ENCODE results near the gene EPAS1. TPM values are rescaled to one million over a fixed set of nuclear protein-coding genes. Genes with fewer than 3 reads are reported as not detected.

Gene EPAS1
- total RNA-seq, 1 donor from 2014 or later = 1,419 TPM

DNA sequence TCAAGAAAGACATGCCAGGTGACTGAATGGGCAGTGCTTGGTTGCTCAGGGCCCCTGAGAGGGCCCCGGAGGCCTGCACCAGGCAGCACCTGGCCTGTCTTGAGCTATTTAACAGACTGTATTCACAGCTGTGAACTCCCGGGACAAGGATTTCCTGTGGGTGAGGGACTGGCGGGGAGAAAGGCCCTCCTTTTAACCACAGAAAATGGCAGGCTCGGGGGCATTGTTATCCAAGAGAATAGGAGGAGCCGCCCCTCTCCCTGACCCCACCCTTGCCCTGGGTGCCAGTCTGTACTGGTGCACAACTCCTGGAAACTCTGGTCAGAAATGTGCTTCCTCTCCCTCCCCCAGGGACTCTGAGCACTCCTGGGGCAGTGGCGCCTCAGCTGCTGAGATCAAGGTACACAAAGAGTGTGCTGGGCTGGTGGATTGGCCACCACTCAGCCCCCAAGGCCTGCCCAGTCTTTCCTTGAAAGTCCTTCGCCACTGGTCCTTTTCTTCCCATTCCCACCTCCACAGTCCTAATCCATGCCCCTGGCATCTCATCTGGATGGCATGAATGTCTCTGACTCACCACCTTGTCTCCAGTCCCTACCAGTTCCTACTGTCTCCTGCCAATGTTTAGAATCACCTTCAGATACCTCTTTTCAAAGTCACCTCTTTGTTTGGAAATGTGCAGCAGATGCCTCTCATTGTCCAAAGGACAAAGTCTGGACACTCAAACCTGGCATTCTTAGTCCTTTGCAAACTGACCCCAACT, 19.6 kb upstream of the EPAS1 start:
- H3K4me3 ChIP-seq = no peak overlapping the region
- peaks cover 31% of the 10 kb centered on the region for H3K4me1 ChIP-seq
- intact Hi-C loops (cut with DNase I) = no loop called here
- H3K36me3 ChIP-seq = no peaks in the 10 kb centered on the region
- ATAC-seq (peak; percentile 20 to 53), DNase-seq (no peak)
- H3K27ac ChIP-seq = peak overlapping the region; percentile 61
- no peaks in the 10 kb centered on the region for H3K9me3 ChIP-seq
- H3K27me3 ChIP-seq (ENCODE audit: low read depth) = no peaks in the 10 kb centered on the region
- TF ChIP-seq CTCF (IDR thresholded peaks at IDR 0.05) = no peak

- Histone ChIP-seq H3K36me3 (no peaks in the 10 kb centered on the region), H3K4me3 (no peak overlapping the region), H3K9me3 (no peaks in the 10 kb centered on the region), H3K27ac (no peak overlapping the region), H3K27me3 (ENCODE audit: low read depth) (no peaks in the 10 kb centered on the region), H3K4me1 (peaks cover 27% of the 10 kb centered on the region)
- intact Hi-C loops (cut with DNase I) = no loop called here
- no peak for TF ChIP-seq CTCF (IDR thresholded peaks at IDR 0.05)
- DNase-seq = no peak
- no peak for ATAC-seq
These were observed 18.3 kb upstream of the EPAS1 start for GRCh38 chr2:46278952-46279351.

- Histone ChIP-seq H3K9me3 (no peaks in the 10 kb centered on the region), H3K4me3 (no peak overlapping the region), H3K36me3 (no peaks in the 10 kb centered on the region), H3K27me3 (ENCODE audit: low read depth) (no peaks in the 10 kb centered on the region), H3K4me1 (peaks cover 3% of the 10 kb centered on the region), H3K27ac (no peak overlapping the region)
- intact Hi-C loops (cut with DNase I) = no loop called here
- no peak for ATAC-seq
- DNase-seq = no peak
- no peak for TF ChIP-seq CTCF (IDR thresholded peaks at IDR 0.05)
These were observed 15.3 kb upstream of the EPAS1 start for GRCh38 chr2:46281939-46282338.

DNA sequence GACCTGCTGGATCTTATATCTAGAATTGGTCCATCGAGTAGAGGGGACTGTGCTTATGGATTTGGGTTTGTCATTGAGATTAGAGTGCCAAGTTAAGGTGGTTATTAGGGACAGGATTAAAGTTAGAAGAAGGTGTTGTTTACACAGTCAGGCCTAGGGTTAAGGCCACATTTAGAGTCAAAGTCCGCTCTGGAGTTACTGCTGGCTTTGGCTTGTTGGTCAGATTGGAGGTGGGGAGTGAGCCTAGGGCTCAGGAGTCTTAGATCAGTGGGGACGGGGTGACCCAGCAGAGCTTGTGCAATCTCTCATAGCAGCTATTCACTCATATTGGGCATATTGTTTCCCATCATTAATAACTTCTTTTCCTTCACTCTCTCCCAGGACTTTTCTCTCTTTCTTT, 13.5 kb upstream of the EPAS1 start:
- intact Hi-C loops (cut with DNase I) = no loop called here
- no peaks in the 10 kb centered on the region for H3K27me3 ChIP-seq (ENCODE audit: low read depth)
- DNase-seq = no peak
- no peak for TF ChIP-seq CTCF (IDR thresholded peaks at IDR 0.05)
- no peaks in the 10 kb centered on the region for H3K4me1 ChIP-seq
- no peaks in the 10 kb centered on the region for H3K9me3 ChIP-seq
- H3K27ac ChIP-seq = no peak overlapping the region
- no peak for ATAC-seq
- H3K36me3 ChIP-seq = no peaks in the 10 kb centered on the region
- no peak overlapping the region for H3K4me3 ChIP-seq

- Histone ChIP-seq H3K4me3 (no peak overlapping the region), H3K27me3 (ENCODE audit: low read depth) (no peaks in the 10 kb centered on the region), H3K4me1 (no peaks in the 10 kb centered on the region), H3K9me3 (no peaks in the 10 kb centered on the region), H3K36me3 (no peaks in the 10 kb centered on the region), H3K27ac (no peak overlapping the region)
- intact Hi-C loops (cut with DNase I) = no loop called here
- ATAC-seq (no peak), DNase-seq (no peak)
- no peak for TF ChIP-seq CTCF (IDR thresholded peaks at IDR 0.05)
These were observed 12.9 kb upstream of the EPAS1 start for GRCh38 chr2:46284260-46284659.

All from lower lobe of right lung (tissue), 2 donors.